Ishikawa (cell line): ENCODE measurements around the gene MEP1A.
A peak's percentile ranks its signal among the peaks of the same experiment; 100 is the strongest.

ENCODE experiments used
- CEBPB ChIP-seq: IDR thresholded peaks from 2 replicates; pipeline ENCODE4 v1.6.1; 2012
- CREB1 ChIP-seq: IDR thresholded peaks from 2 replicates; pipeline ENCODE4 v1.6.1; 2012; ENCODE audit warnings: low read depth
- EGR1 ChIP-seq: IDR thresholded peaks from 2 replicates; pipeline ENCODE4 v1.6.1; 2012
- EP300 ChIP-seq: IDR thresholded peaks from 2 replicates; pipeline ENCODE4 v1.6.1; 2012; ENCODE audit warnings: borderline replicate concordance
- FOXM1 ChIP-seq: IDR thresholded peaks from 2 replicates; pipeline ENCODE4 v1.6.1; 2012; ENCODE audit warnings: low read depth, borderline replicate concordance
- MAX ChIP-seq: IDR thresholded peaks from 2 replicates; pipeline ENCODE4 v1.6.1; 2012
- NFIC ChIP-seq: IDR thresholded peaks from 2 replicates; pipeline ENCODE4 v1.6.1; 2012
- RAD21 ChIP-seq: IDR thresholded peaks from 2 replicates; pipeline ENCODE4 v1.6.1; 2012; ENCODE audit warnings: low read depth
- REST ChIP-seq: IDR thresholded peaks from 2 replicates; pipeline ENCODE4 v1.6.1; 2012; ENCODE audit warnings: low read depth, mild to moderate bottlenecking
- TAF1 ChIP-seq: IDR thresholded peaks from 2 replicates; pipeline ENCODE4 v1.6.1; 2012; ENCODE audit warnings: low read depth, mild to moderate bottlenecking
- TCF12 ChIP-seq: IDR thresholded peaks from 2 replicates; pipeline ENCODE4 v1.6.1; 2012; ENCODE audit warnings: low read depth
- TEAD4 ChIP-seq: IDR thresholded peaks from 2 replicates; pipeline ENCODE4 v1.6.1; 2012
- USF1 ChIP-seq: IDR thresholded peaks from 2 replicates; pipeline ENCODE4 v1.6.1; 2012
- YY1 ChIP-seq: IDR thresholded peaks from 2 replicates; pipeline ENCODE4 v1.6.1; 2012; ENCODE audit warnings: low read depth
- ZBTB7A ChIP-seq: IDR thresholded peaks from 2 replicates; pipeline ENCODE4 v1.6.1; 2012; ENCODE audit warnings: low read depth

The MEP1A gene

GRCh38 chr6:46867411-46867810 is 74.2 kb downstream of the MEP1A start:
- TF ChIP-seq EGR1 (no peak), YY1 (no peak), ZBTB7A (no peak), RAD21 (no peak), FOXM1 (no peak), EP300 (no peak), MAX (no peak), CEBPB (no peak), USF1 (no peak), NFIC (no peak), REST (no peak), TAF1 (no peak), CREB1 (no peak), TEAD4 (no peak), TCF12 (no peak)

GRCh38 chr6:46876126-46876525 is 82.9 kb downstream of the MEP1A start:
- peak; percentile 88 for TF ChIP-seq TCF12
- TF ChIP-seq NFIC: peak; percentile 95
- TF ChIP-seq EGR1: no peak
- TF ChIP-seq YY1: 0 out of 2 replicates have a peak, but pooled peaks have one; percentile 29
- TF ChIP-seq EP300: peak; percentile 78
- TF ChIP-seq TAF1: no peak
- TF ChIP-seq FOXM1: peak; percentile 50; the same call in 1 of the 2 replicates
- peak; percentile 51 for TF ChIP-seq TEAD4
- TF ChIP-seq USF1: no peak
- peak; percentile 52; the same call in 1 of the 2 replicates for TF ChIP-seq MAX
- TF ChIP-seq ZBTB7A: no peak
- TF ChIP-seq CREB1: no peak
- TF ChIP-seq CEBPB: peak; percentile 95
- TF ChIP-seq RAD21: peak; percentile 4; the same call in 1 of the 2 replicates
- no peak for TF ChIP-seq REST

GRCh38 chr6:46879003-46879402 is 85.8 kb downstream of the MEP1A start:
- TF ChIP-seq EP300: no peak
- no peak for TF ChIP-seq RAD21
- TF ChIP-seq YY1: no peak
- TF ChIP-seq USF1: no peak
- no peak for TF ChIP-seq TEAD4
- no peak for TF ChIP-seq FOXM1
- no peak for TF ChIP-seq REST
- TF ChIP-seq EGR1: no peak
- no peak for TF ChIP-seq ZBTB7A
- no peak for TF ChIP-seq TAF1
- no peak for TF ChIP-seq TCF12
- no peak for TF ChIP-seq NFIC
- no peak for TF ChIP-seq CREB1
- TF ChIP-seq CEBPB: no peak
- no peak for TF ChIP-seq MAX

GRCh38 chr6:46882645-46883044 is 89.5 kb downstream of the MEP1A start:
- no peak for TF ChIP-seq USF1
- TF ChIP-seq RAD21: no peak
- no peak for TF ChIP-seq CEBPB
- TF ChIP-seq CREB1: no peak
- no peak for TF ChIP-seq TCF12
- no peak for TF ChIP-seq TAF1
- no peak for TF ChIP-seq EGR1
- TF ChIP-seq EP300: no peak
- TF ChIP-seq FOXM1: no peak
- no peak for TF ChIP-seq MAX
- no peak for TF ChIP-seq YY1
